A673 (cell line): Measurements from ENCODE around the gene BEST3.

ENCODE experiments used
- CTCF ChIP-seq: fragments of 300-800, 200-600 bp; sonication (generic); conservative IDR thresholded peaks from 2 replicates; pipeline ENCODE4 v1.5.1; 2017; ENCODE audit warnings: low read depth, mild to moderate bottlenecking, antibody characterized with exemption, low read length, moderate library complexity, mixed read lengths
- EZH2 ChIP-seq: fragments of 200-600 bp; sonication (generic); IDR thresholded peaks from 2 replicates; pipeline ENCODE4 v1.6.1; 2017; ENCODE audit warnings: borderline replicate concordance, low read depth, mild to moderate bottlenecking, mixed read lengths, antibody characterized with exemption, low read length; ENCODE audit not compliant: poor library complexity, severe bottlenecking

- TF ChIP-seq CTCF (no peak), EZH2 (no peak)
These were observed 83.1 kb downstream of the BEST3 start for GRCh38 chr12:69616025-69616424.
